HCT116 (cell line): Measurements from ENCODE around the gene NPFFR1. TPM values are rescaled to one million over a fixed set of nuclear protein-coding genes. Genes with fewer than 3 reads are reported as not detected.

ENCODE experiments used
- ATAC-seq: fragments of 200-7000 bp; cut with Tn5 transposase; 2 replicates; pipeline ENCODE4 v1.9.1; 2020; ENCODE audit warnings: mild to moderate bottlenecking, moderate library complexity
- BruUV-seq: library from RNA; stranded (reverse); fragments of 400-500 nt; replicated peaks from 2 replicates; lab custom pipeline; 2021; lab: Mats Ljungman, UMichigan
- CTCF ChIA-PET: fragments of 300-600 bp; sonication (Branson Sonifier 250); formaldehyde crosslinking; loops from one replicate; lab custom pipeline; 2021; ENCODE audit warnings: antibody characterized with exemption; lab: Charles Lee
- POLR2A ChIA-PET: fragments of 300-600, 350-600 bp; sonication (Branson Sonifier 250); formaldehyde crosslinking; loops from one replicate; lab custom pipeline; 2021; ENCODE audit warnings: antibody characterized with exemption; lab: Charles Lee
- RAD21 ChIA-PET, 2 experiments: fragments of 300-600 bp; sonication (Branson Sonifier 250); formaldehyde crosslinking; loops; one replicate each; lab custom pipeline; 2023; ENCODE audit warnings: low total read pairs in 2 of 2; ENCODE audit not compliant: uncharacterized antibody in 2 of 2, unreplicated experiment in 2 of 2, low non-redundant PET in 1 of 2; lab: Charles Lee
- DNase-seq: peaks from one replicate; pipeline ENCODE4 v3.0.0-alpha.2; 2010; ENCODE audit warnings: low read depth, low spot score
- H2AFZ ChIP-seq: fragments of 200-600 bp; shearing (Covaris generic), sonication (generic); 2 replicates; pipeline ENCODE4 v1.6.1; 2017; ENCODE audit warnings: low read depth, mixed run types, mixed read lengths, antibody characterized with exemption, low read length; ENCODE audit not compliant: poor library complexity, severe bottlenecking
- H3K27ac ChIP-seq: 2 replicates; pipeline ENCODE4 v1.5.1; 2012; ENCODE audit warnings: low read depth, low read length
- H3K27me3 ChIP-seq: fragments of 200-600 bp; sonication (generic); 2 replicates; pipeline ENCODE4 v1.6.1; 2016; ENCODE audit warnings: mixed run types, low read length, mixed read lengths; ENCODE audit not compliant: insufficient read depth
- H3K36me3 ChIP-seq, 2 experiments: fragments of 200-500 bp in 1 of 2; fragments of 200-600 bp in 1 of 2; sonication (Bioruptor generic) in 1 of 2; sonication (generic) in 1 of 2; 2 replicates each; pipeline versions ENCODE4 v1.5.1 to v1.6.1; 2014 to 2016; ENCODE audit warnings: low read length in 2 of 2, inconsistent platforms in 1 of 2, mixed read lengths in 1 of 2, mixed run types in 1 of 2; ENCODE audit not compliant: insufficient read depth in 2 of 2, control insufficient read depth in 1 of 2
- H3K4me1 ChIP-seq, 2 experiments: fragments of 200-600 bp in 1 of 2; sonication (generic) in 1 of 2; 2 replicates each; pipeline versions ENCODE4 v1.5.1 to v1.6.1; 2012 to 2017; ENCODE audit warnings: low read length in 2 of 2, inconsistent platforms in 1 of 2, mild to moderate bottlenecking in 1 of 2, mixed read lengths in 1 of 2, mixed run types in 1 of 2, moderate library complexity in 1 of 2; ENCODE audit not compliant: insufficient read depth in 2 of 2, control insufficient read depth in 1 of 2
- H3K4me2 ChIP-seq: fragments of 200-600 bp; sonication (generic); 2 replicates; pipeline ENCODE4 v1.6.1; 2017; ENCODE audit warnings: mixed run types, low read length, mixed read lengths
- H3K4me3 ChIP-seq, 2 experiments: fragments of 200-600 bp in 1 of 2; sonication (generic) in 1 of 2; replicated peaks in 1 of 2; 2 replicates each; pipeline ENCODE4 v1.5.1; 2011 to 2016; ENCODE audit warnings: low read length in 2 of 2, control low read depth in 1 of 2, low read depth in 1 of 2, mild to moderate bottlenecking in 1 of 2, mixed read lengths in 1 of 2, mixed run types in 1 of 2
- H3K79me2 ChIP-seq: fragments of 200-600 bp; sonication (generic); 2 replicates; pipeline ENCODE4 v1.6.1; 2017; ENCODE audit warnings: mild to moderate bottlenecking, mixed run types, low read length, moderate library complexity, mixed read lengths; ENCODE audit not compliant: insufficient read depth
- H3K9ac ChIP-seq: fragments of 200-600 bp; sonication (generic); 2 replicates; pipeline ENCODE4 v1.6.1; 2016; ENCODE audit warnings: low read length, mixed read lengths
- H3K9me2 ChIP-seq: fragments of 200-600 bp; sonication (generic), shearing (Covaris generic); 2 replicates; pipeline ENCODE4 v1.6.1; 2017; ENCODE audit warnings: mixed run types, mild to moderate bottlenecking, moderate library complexity; ENCODE audit not compliant: insufficient read depth
- H3K9me3 ChIP-seq, 2 experiments: fragments of 200-500 bp in 1 of 2; fragments of 200-600 bp in 1 of 2; sonication (Bioruptor generic) in 1 of 2; sonication (generic) in 1 of 2; 2 replicates each; pipeline ENCODE4 v1.6.1; 2014 to 2017; ENCODE audit warnings: low read length in 2 of 2, mixed read lengths in 2 of 2, inconsistent platforms in 1 of 2, low read depth in 1 of 2, mild to moderate bottlenecking in 1 of 2, mixed run types in 1 of 2, moderate library complexity in 1 of 2; ENCODE audit not compliant: control insufficient read depth in 1 of 2, insufficient read depth in 1 of 2
- H4K20me1 ChIP-seq: fragments of 200-600 bp; sonication (generic), shearing (Covaris generic); 2 replicates; pipeline ENCODE4 v1.6.1; 2017; ENCODE audit warnings: mixed run types, mild to moderate bottlenecking, moderate library complexity; ENCODE audit not compliant: insufficient read depth
- CTCF ChIP-seq, 3 experiments: fragments of 200-600 bp in 1 of 3; sonication (generic) in 1 of 3; IDR thresholded peaks in 2 of 3; conservative IDR thresholded peaks in 1 of 3; 2 replicates each; pipeline ENCODE4 v1.5.1; 2012 to 2017; ENCODE audit warnings: low read depth in 2 of 3, low read length in 2 of 3, antibody characterized with exemption in 1 of 3, borderline replicate concordance in 1 of 3, control low read depth in 1 of 3, mild to moderate bottlenecking in 1 of 3, mixed read lengths in 1 of 3, mixed run types in 1 of 3, moderate library complexity in 1 of 3; ENCODE audit not compliant: insufficient read depth in 1 of 3
- EGR1 ChIP-seq: IDR thresholded peaks from 2 replicates; pipeline ENCODE4 v1.6.1; 2012; ENCODE audit warnings: low read depth
- EZH2 ChIP-seq: fragments of 200-600 bp; sonication (generic); IDR thresholded peaks from 2 replicates; pipeline ENCODE4 v1.6.1; 2017; ENCODE audit warnings: antibody characterized with exemption, mixed run types
- FOSL1 ChIP-seq: IDR thresholded peaks from 2 replicates; pipeline ENCODE4 v1.6.1; 2012; ENCODE audit warnings: low read depth
- POLR2AphosphoS5 ChIP-seq: IDR thresholded peaks from 2 replicates; pipeline ENCODE4 v1.6.1; 2011; ENCODE audit warnings: mild to moderate bottlenecking, low read depth, low read length, moderate library complexity
- RAD21 ChIP-seq: IDR thresholded peaks from 2 replicates; pipeline ENCODE4 v1.6.1; 2012; ENCODE audit warnings: low read depth, mild to moderate bottlenecking
- REST ChIP-seq: IDR thresholded peaks from 2 replicates; pipeline ENCODE4 v1.6.1; 2012; ENCODE audit warnings: low read depth
- SIN3A ChIP-seq: IDR thresholded peaks from 2 replicates; pipeline ENCODE4 v1.6.1; 2012; ENCODE audit warnings: low read depth
- YY1 ChIP-seq: IDR thresholded peaks from 2 replicates; pipeline ENCODE4 v1.6.1; 2011; ENCODE audit warnings: low read length, low read depth, moderate library complexity, mild to moderate bottlenecking; ENCODE audit not compliant: insufficient replicate concordance; ENCODE audit errors: extremely low read depth
- intact Hi-C: fragments of 100-400 bp; cut with micrococcal nuclease; formaldehyde crosslinking; loops from 2 replicates; pipeline ENCODE4 v1.10.0; 2022
- total RNA-seq: library from RNA; stranded (reverse); gene quantifications from one replicate; pipeline ENCODE4 v1.2.1, GENCODE V29; 2021; ENCODE audit not compliant: unreplicated experiment

Gene NPFFR1
- total RNA-seq, 1 experiment from 2014 or later: 0.02 TPM

GRCh38 chr10:70303730-70304129 lies 19.9 kb upstream of the NPFFR1 start:
- H3K4me2 ChIP-seq: no peak overlapping the region
- CTCF ChIA-PET: interaction anchor here (1.2 to 2.5 kb wide), 2 partner anchors 31 to 36 kb away, joined by 3 to 7 read pairs; no protein-coding TSS in a partner anchor
- intact Hi-C loops: no loop called here
- no peak overlapping the region for H3K9ac ChIP-seq
- no peaks in the 10 kb centered on the region for H4K20me1 ChIP-seq
- POLR2A ChIA-PET: no interaction called here
- no peak for ATAC-seq
- no peaks in the 10 kb centered on the region for H3K27me3 ChIP-seq
- no peaks in the 10 kb centered on the region for H3K36me3 ChIP-seq
- TF ChIP-seq FOSL1: no peak
- no peak for TF ChIP-seq YY1
- no peak for TF ChIP-seq RAD21
- TF ChIP-seq SIN3A: no peak
- TF ChIP-seq, all 23 proteins: peak for 0
- H3K79me2 ChIP-seq: no peaks in the 10 kb centered on the region
- no peaks in the 10 kb centered on the region for H3K4me1 ChIP-seq
- RAD21 ChIA-PET: no interaction called here
- no peak for DNase-seq
- no TSS peak for BruUV-seq
- H3K9me2 ChIP-seq: no peaks in the 10 kb centered on the region
- no peaks in the 10 kb centered on the region for H3K9me3 ChIP-seq
- no peak overlapping the region for H2AFZ ChIP-seq
- H3K4me3 ChIP-seq: no peak overlapping the region
- no peak overlapping the region for H3K27ac ChIP-seq

GRCh38 chr10:70302292-70302691 lies 18.5 kb upstream of the NPFFR1 start:
- Histone ChIP-seq H3K36me3 (no peaks in the 10 kb centered on the region), H3K4me3 (no peak overlapping the region), H3K79me2 (no peaks in the 10 kb centered on the region), H4K20me1 (no peaks in the 10 kb centered on the region), H3K4me2 (no peak overlapping the region), H3K27ac (no peak overlapping the region), H3K9me3 (no peaks in the 10 kb centered on the region), H3K4me1 (peaks cover 0 to 2% of the 10 kb centered on the region in 2 experiments; a peak in 2 of 4 replicates), H3K9me2 (no peaks in the 10 kb centered on the region), H2AFZ (no peak overlapping the region), H3K9ac (no peak overlapping the region), H3K27me3 (no peaks in the 10 kb centered on the region)
- DNase-seq (no peak), ATAC-seq (no peak)
- no peak for TF ChIP-seq FOSL1
- no peak for TF ChIP-seq POLR2AphosphoS5
- TF ChIP-seq EZH2: no peak
- no peak for TF ChIP-seq EGR1
- no peak for TF ChIP-seq CTCF (IDR thresholded peaks at IDR 0.05 in 2 of 3, conservative IDR thresholded peaks at IDR 0.05 in 1 of 3; ENCODE audit: borderline replicate concordance in 1 of 3, insufficient read depth in 1 of 3, low read depth in 2 of 3, low read length in 2 of 3)
- no peak for TF ChIP-seq YY1
- no peak for TF ChIP-seq REST
- ChIA-PET POLR2A (no interaction called here), RAD21 (no interaction called here), CTCF (interaction anchor here (1.0 to 2.5 kb wide), 2 partner anchors 30 to 37 kb away, joined by 3 to 7 read pairs; no protein-coding TSS in a partner anchor)
- BruUV-seq: no TSS peak
- intact Hi-C loops: no loop called here
